ENCODE results near the gene HGFAC.

The HGFAC gene

GRCh38 chr4:3411676-3412075 lies 30.1 kb upstream of the HGFAC start:
- DNase-seq, result no peak

DNA sequence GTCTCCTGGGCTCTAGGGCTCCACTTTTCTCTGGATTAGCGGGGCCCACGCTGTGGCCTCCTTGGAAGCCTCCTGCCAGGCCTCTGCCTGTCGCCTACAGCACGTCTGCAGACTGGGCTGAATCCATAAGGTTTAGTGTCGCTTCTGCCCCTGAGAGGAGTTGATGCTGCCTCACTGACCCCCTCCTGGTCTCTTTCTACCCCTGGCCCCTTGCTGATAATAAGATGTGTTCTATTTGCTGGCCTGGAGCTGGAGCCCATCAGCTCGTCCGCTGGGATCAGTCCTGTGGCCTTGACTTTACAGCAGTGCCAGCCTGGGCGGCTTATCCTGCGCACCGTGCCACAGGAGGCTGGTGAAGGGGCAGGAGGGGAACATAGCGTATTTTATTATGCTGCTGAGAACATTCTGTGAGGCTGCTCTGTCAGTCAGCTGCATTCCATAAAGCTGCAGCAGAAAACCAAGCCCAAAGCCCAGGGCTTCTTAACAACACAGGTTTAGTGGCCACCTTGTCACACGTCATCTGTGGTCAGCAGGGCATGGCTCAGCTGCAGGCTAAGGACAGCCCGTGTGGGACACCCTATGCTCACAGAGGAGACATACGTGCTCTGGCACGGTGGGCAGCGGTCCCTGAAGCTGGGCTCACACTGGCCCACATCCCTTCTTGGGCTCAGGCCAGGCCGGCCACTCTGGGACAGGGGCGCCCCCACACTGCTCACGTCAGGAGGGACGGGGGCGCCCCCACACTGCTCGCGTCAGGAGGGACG lies 29.3 kb upstream of the HGFAC start:
- DNase-seq, result no peak

- DNase-seq, result no peak
Observed at GRCh38 chr4:3413217-3413671, 28.5 kb upstream of the HGFAC start.

GRCh38 chr4:3413675-3414420 lies 27.9 kb upstream of the HGFAC start:
- no peak for DNase-seq

- no peak for DNase-seq
Observed at GRCh38 chr4:3414421-3415279, 27.1 kb upstream of the HGFAC start.

GRCh38 chr4:3415471-3416141 lies 26.2 kb upstream of the HGFAC start:
- DNase-seq, result no peak

GRCh38 chr4:3416270-3416669 lies 25.5 kb upstream of the HGFAC start:
- no peak for DNase-seq

- DNase-seq, result no peak
Observed at GRCh38 chr4:3416821-3417221, 24.9 kb upstream of the HGFAC start.

- DNase-seq, result no peak
Observed at GRCh38 chr4:3417448-3417847, 24.3 kb upstream of the HGFAC start.

DNA sequence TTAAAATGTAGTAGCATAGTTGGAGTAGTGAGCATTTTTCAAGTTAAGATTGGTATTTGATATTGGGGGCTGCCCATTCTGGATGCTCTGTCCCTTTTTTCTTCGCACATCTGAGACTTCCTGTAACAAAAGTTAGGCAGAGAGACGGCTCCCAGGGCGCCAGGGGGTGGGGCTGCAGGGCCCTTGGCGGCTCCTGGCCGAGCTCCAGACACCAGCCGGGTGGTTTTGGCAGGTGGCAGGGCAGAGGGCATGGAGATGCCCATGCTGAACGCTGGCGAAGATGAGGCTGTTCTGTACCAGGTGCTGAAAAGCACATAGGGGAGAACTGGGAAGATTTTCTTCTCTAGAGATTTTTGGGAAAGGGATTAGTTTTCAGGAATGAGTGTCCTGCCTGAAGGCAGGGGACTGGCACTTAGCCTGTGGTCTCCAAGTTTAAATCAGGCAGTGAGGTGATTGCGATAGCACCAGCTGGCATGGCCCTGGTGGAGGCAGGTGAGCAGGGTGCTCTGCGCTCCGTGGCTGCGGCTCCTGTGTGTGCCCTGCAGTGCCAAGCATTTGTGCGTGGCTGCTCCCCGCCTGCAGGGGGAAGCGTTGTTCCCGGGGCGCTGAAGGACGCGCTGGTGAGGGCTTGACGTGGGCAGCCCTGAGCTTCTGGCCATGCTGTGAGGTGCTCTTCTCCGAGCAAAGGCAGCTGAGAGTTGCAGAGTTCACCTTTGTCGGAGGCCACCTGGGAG lies 23.6 kb upstream of the HGFAC start:
- DNase-seq, result no peak

DNA sequence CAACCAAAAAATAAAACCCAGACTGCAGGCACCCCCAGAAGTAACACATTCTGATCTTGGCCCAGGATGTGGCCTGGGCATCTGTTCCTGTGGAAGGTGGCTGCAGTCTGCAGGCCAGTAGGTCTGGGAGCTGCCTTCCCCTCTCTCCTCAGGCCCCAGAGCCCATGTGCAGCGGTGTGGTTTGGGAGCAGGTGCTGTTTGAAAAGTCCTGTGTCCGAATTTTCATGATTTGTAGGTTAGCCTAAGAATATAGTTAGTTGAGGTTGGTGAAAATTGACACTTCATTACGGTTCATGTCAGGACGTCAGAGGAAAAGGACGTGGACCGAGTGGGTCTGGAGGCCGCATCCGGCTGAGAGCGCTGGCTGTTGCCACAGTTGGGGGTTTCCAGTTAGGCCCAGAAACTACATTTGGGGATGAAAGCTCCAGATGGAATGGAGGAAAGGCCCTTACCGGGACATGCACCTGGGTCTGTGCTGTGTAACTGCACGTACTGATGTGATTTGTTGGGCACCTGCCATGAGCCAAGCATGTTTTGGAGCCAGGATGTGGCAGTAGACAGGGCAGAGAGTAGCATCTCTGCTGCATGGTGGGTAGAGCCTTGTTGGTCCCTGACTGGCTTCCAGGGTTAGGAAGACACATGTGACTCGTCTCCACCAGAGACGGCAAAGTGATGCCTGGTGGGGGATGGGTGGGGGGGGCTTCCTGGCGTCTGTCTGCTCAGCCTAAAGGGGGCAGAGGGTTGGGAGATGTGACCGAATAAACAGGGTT lies 21.7 kb upstream of the HGFAC start:
- no peak for DNase-seq

GRCh38 chr4:3420606-3420955 lies 21.2 kb upstream of the HGFAC start:
- DNase-seq, result no peak

GRCh38 chr4:3420956-3421355 lies 20.8 kb upstream of the HGFAC start:
- no peak for DNase-seq

GRCh38 chr4:3421470-3421869 lies 20.3 kb upstream of the HGFAC start:
- DNase-seq, result no peak

GRCh38 chr4:3422241-3422801 lies 19.4 kb upstream of the HGFAC start:
- no peak for DNase-seq

GRCh38 chr4:3422808-3423297 lies 18.9 kb upstream of the HGFAC start:
- no peak for DNase-seq

GRCh38 chr4:3423406-3423805 lies 18.4 kb upstream of the HGFAC start:
- DNase-seq, result no peak

GRCh38 chr4:3423952-3424351 lies 17.8 kb upstream of the HGFAC start:
- DNase-seq, result no peak

GRCh38 chr4:3424522-3425095 lies 17.2 kb upstream of the HGFAC start:
- no peak for DNase-seq

GRCh38 chr4:3426465-3427133 lies 15.2 kb upstream of the HGFAC start:
- no peak for DNase-seq

All from NCI-H82 (cell line).